Pulmonary artery endothelial cell (primary cell): Measurements from ENCODE around the gene SPRR5. TPM values are rescaled to one million over a fixed set of nuclear protein-coding genes. Genes with fewer than 3 reads are reported as not detected.

ENCODE experiments used
- DNase-seq: peaks from one replicate; pipeline ENCODE4 v3.0.0-alpha.2; 2011; ENCODE audit warnings: low read depth, low spot score
- total RNA-seq: library from RNA; depleted of rRNA; stranded (reverse); fragments of >200 nt; gene quantifications from 2 replicates; pipeline ENCODE4 v1.2.3, GENCODE V29; 2014

SPRR5 gene
- total RNA-seq, 1 donor from 2014 or later: not detected

- no peak for DNase-seq
Observed at GRCh38 chr1:152946248-152946647, 758 bp upstream of the SPRR5 start.

- DNase-seq: no peak
Observed at GRCh38 chr1:152951711-152952110, 4.7 kb downstream of the SPRR5 start.

GRCh38 chr1:152953761-152954160, 6.8 kb downstream of the SPRR5 start:
- no peak for DNase-seq

- DNase-seq: no peak
Observed at GRCh38 chr1:152954436-152954835, 7.4 kb downstream of the SPRR5 start.

- DNase-seq: no peak
Observed at GRCh38 chr1:152957561-152957960, 10.6 kb downstream of the SPRR5 start.

GRCh38 chr1:152959273-152959672, 12.3 kb downstream of the SPRR5 start:
- DNase-seq: no peak

- DNase-seq: no peak
Observed at GRCh38 chr1:152959801-152960451, 12.9 kb downstream of the SPRR5 start.

GRCh38 chr1:152960452-152961044, 13.5 kb downstream of the SPRR5 start:
- DNase-seq: no peak

- no peak for DNase-seq
Observed at GRCh38 chr1:152961226-152961891, 14.4 kb downstream of the SPRR5 start.

GRCh38 chr1:152962876-152963415, 15.9 kb downstream of the SPRR5 start:
- no peak for DNase-seq

GRCh38 chr1:152964536-152964935, 17.5 kb downstream of the SPRR5 start:
- DNase-seq: no peak

GRCh38 chr1:152965853-152966252, 18.8 kb downstream of the SPRR5 start:
- DNase-seq: no peak

- DNase-seq: no peak
Observed at GRCh38 chr1:152967201-152967600, 20.2 kb downstream of the SPRR5 start.

- DNase-seq: no peak
Observed at GRCh38 chr1:152968248-152968647, 21.2 kb downstream of the SPRR5 start.

GRCh38 chr1:152969036-152969435, 22.0 kb downstream of the SPRR5 start:
- no peak for DNase-seq

- no peak for DNase-seq
Observed at GRCh38 chr1:152970495-152970894, 23.5 kb downstream of the SPRR5 start, which contains the start of gene SPRR4. TSS of gene SPRR4 (plus strand) at chr1:152970648. CDS start at chr1:152971891, 1,243 bp downstream.

GRCh38 chr1:152972196-152972886, 25.3 kb downstream of the SPRR5 start:
- DNase-seq: no peak

- no peak for DNase-seq
Observed at GRCh38 chr1:152976688-152977087, 29.7 kb downstream of the SPRR5 start.

- no peak for DNase-seq
Observed at GRCh38 chr1:152977614-152978013, 30.6 kb downstream of the SPRR5 start.

- DNase-seq: no peak
Observed at GRCh38 chr1:152980676-152981075, 33.7 kb downstream of the SPRR5 start.

- no peak for DNase-seq
Observed at GRCh38 chr1:152981146-152981871, 34.3 kb downstream of the SPRR5 start.
